Measurements from ENCODE around the gene GRIN2A. TPM values are rescaled to one million over a fixed set of nuclear protein-coding genes. Genes with fewer than 3 reads are reported as not detected.

GRIN2A gene
- total RNA-seq, 4 donors from 2014 or later: 0.32 to 3.6 (median 2.0) TPM

DNA sequence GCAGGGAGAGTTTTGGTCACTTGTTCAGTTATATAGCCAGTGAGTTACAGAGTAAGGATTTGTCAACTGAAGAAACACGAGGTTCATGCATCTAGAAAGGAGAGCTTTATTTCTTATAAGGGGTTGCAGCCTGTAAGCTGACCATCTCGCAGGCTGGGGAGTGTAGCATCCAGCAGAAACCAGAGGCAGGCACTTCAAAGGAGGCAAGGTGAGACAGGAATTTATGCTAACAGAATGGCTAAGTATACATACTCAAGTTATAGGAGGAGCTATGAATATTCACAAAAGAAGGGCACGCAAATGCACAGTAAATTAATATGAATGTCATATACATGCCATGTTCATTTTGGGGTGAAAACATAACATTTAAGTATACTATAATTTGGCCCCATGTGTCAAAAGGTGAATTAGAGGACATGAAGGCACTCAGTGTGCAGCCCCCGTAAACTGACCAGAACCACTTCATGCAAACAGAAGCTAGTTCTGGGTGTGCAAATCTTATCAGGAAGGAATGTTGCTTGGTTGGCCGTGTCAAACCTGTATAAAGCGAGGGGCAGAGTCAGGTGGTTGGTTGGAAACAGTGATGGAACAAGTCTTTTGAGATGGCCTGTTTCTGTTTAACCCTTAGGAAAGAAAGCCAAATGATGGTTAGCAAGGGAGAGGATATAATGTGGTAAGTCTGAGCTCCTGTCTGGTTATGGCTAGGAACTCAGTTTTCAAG, 97.0 kb downstream of the GRIN2A start:
- Histone ChIP-seq H3K9me3 (no peaks in the 10 kb centered on the region), H3K4me1 (peaks cover 27 to 48% (median 42%) of the 10 kb centered on the region in 4 donors), H3K27ac (replicated peaks in 1 of 4) (no peak overlapping the region), H3K27me3 (no peaks in the 10 kb centered on the region), H3K4me3 (no peak overlapping the region), H3K36me3 (no peaks in the 10 kb centered on the region)
- DNase-seq (ENCODE audit: extremely low spot score): no peak
- WGBS: 73% methylated on average over 6 of the region's 6 CpGs
- TF ChIP-seq EP300 (IDR thresholded peaks at IDR 0.05) (no peak), POLR2AphosphoS5 (IDR thresholded peaks at IDR 0.05) (no peak), POLR2A (IDR thresholded peaks at IDR 0.05; ENCODE audit: low read depth) (no peak)
- TF ChIP-seq, protein P1, sequence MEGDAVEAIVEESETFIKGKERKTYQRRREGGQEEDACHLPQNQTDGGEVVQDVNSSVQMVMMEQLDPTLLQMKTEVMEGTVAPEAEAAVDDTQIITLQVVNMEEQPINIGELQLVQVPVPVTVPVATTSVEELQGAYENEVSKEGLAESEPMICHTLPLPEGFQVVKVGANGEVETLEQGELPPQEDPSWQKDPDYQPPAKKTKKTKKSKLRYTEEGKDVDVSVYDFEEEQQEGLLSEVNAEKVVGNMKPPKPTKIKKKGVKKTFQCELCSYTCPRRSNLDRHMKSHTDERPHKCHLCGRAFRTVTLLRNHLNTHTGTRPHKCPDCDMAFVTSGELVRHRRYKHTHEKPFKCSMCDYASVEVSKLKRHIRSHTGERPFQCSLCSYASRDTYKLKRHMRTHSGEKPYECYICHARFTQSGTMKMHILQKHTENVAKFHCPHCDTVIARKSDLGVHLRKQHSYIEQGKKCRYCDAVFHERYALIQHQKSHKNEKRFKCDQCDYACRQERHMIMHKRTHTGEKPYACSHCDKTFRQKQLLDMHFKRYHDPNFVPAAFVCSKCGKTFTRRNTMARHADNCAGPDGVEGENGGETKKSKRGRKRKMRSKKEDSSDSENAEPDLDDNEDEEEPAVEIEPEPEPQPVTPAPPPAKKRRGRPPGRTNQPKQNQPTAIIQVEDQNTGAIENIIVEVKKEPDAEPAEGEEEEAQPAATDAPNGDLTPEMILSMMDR (IDR thresholded peaks at IDR 0.05): no peak
- intact Hi-C loops (cut with DNase I): no loop called here

DNA sequence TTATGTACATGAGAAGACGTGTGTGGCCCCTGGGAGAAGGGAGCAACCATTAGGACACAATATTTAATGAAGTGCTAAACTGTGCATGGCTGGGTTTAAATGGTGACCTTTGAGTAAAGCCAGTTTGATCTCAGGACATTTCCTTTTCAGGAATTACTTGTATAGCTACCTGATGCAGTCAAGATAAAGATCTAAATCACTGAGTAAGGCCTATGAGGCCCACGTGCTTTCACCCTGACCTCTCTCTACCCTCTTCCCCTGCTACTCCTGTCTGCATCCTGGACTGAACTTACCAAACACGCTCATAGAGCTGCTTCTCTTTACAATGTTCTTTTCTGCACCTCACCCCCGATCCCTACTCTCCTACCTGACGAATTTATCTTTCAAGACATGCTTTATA, 98.9 kb downstream of the GRIN2A start:
- no peaks in the 10 kb centered on the region for H3K9me3 ChIP-seq
- DNase-seq (ENCODE audit: extremely low spot score): no peak
- intact Hi-C loops (cut with DNase I): no loop called here
- no peak overlapping the region for H3K4me3 ChIP-seq
- H3K36me3 ChIP-seq: no peaks in the 10 kb centered on the region
- H3K4me1 ChIP-seq: peaks cover 32 to 63% (median 54%) of the 10 kb centered on the region in 4 donors
- TF ChIP-seq EP300 (IDR thresholded peaks at IDR 0.05): no peak
- TF ChIP-seq, protein P1 (IDR thresholded peaks at IDR 0.05): no peak
- TF ChIP-seq POLR2AphosphoS5 (IDR thresholded peaks at IDR 0.05): no peak
- no peak for TF ChIP-seq POLR2A (IDR thresholded peaks at IDR 0.05; ENCODE audit: low read depth)
- peak overlapping the region in 1 of 4 donors; percentile 20 for H3K27ac ChIP-seq (replicated peaks in 1 of 4)
- no peaks in the 10 kb centered on the region for H3K27me3 ChIP-seq
- WGBS: 73% methylated on average over 4 of the region's 5 CpGs

DNA sequence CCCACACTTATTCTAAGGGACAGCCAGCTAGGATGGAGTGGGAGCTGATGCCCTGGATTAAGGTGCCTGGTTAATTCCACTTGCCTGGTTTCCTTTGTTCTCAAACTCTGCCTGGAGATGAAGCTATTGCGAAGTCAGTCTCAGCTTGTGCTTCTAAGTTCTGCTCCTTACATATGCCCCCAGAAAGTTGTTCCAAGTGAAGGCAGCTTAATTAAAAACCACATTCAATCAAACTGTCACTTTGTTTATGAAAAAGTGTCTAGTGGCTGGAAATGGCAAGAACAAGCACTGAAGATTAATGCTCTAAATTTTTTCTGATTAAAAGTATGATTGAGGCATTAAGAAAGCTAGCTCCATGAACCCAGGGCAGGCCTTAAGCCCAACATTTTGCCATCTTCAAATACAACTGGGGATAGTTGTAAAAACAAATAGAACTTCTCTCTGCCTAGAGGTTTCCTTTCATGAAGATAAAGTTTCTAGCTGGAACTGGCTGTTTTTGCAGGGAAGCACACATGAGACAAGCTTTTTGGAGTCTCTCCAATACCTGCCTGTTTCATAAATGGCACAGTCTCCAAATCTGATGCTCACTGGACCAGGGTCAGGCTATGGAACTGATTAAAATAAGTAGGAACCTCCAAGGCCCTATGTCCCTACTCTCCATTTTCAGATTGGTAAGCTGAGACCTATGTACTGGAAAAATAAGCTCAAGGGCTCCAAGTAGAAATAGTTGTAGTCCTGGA, 100.9 kb downstream of the GRIN2A start:
- Histone ChIP-seq H3K27me3 (no peaks in the 10 kb centered on the region), H3K9me3 (no peaks in the 10 kb centered on the region), H3K36me3 (no peaks in the 10 kb centered on the region), H3K4me1 (peaks cover 25 to 48% (median 41%) of the 10 kb centered on the region in 4 donors), H3K27ac (replicated peaks in 1 of 4) (peak overlapping the region; percentile 62 to 86 (median 75)), H3K4me3 (no peak overlapping the region)
- WGBS: 40% methylated on average over 1 of the region's 1 CpG
- no peak for TF ChIP-seq EP300 (IDR thresholded peaks at IDR 0.05)
- TF ChIP-seq POLR2A (IDR thresholded peaks at IDR 0.05; ENCODE audit: low read depth): no peak
- TF ChIP-seq, protein P1 (IDR thresholded peaks at IDR 0.05): no peak
- no peak for TF ChIP-seq POLR2AphosphoS5 (IDR thresholded peaks at IDR 0.05)
- DNase-seq (ENCODE audit: extremely low spot score): no peak
- intact Hi-C loops (cut with DNase I): no loop called here

DNA sequence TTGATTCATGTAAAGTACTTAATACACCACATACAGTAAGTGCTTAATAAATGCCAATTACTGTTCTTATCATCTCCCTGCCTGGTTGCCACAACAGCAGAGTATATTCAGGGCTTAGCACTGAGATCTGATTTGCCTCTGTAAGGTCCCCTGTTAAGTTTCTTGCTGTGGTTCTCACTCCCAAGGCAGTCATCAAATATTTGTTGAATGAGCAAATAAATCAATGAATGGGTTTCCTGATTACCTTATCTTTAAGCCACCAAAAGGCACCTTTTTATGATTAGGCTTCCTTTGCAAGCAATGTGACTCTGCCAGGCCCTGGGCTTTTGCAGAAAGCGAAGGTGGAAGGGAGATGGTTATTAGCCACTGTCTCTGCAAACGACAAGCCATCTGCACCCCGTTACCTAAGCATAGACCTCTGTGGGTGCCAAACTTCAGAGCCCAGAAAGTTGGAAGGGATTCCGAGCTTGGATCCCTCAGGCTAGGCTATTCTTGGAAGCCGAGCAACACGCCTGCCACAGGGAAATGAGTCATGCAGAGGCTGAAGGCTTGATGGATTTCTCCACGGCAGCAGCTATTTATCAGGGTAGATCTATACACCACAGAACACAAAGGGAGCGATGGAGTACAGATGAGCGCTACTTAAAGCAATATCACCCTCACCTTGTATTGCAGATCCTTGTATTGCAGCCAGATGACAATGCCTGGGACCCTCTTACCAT, 102.0 kb downstream of the GRIN2A start:
- DNase-seq (ENCODE audit: extremely low spot score): no peak
- H3K27ac ChIP-seq (replicated peaks in 1 of 4): peak overlapping the region; percentile 62 to 86 (median 75)

More for the DNA sequence above, 102.0 kb downstream of the GRIN2A start:
- no peaks in the 10 kb centered on the region for H3K36me3 ChIP-seq
- no peaks in the 10 kb centered on the region for H3K9me3 ChIP-seq
- TF ChIP-seq POLR2AphosphoS5 (IDR thresholded peaks at IDR 0.05): peak; percentile 40 to 69
- no peak for TF ChIP-seq EP300 (IDR thresholded peaks at IDR 0.05)
- no peak for TF ChIP-seq POLR2A (IDR thresholded peaks at IDR 0.05; ENCODE audit: low read depth)
- TF ChIP-seq, protein P1 (IDR thresholded peaks at IDR 0.05): no peak
- intact Hi-C loops (cut with DNase I): no loop called here
- WGBS: 6% methylated on average over 9 of the region's 9 CpGs
- H3K4me3 ChIP-seq: no peak overlapping the region
- no peaks in the 10 kb centered on the region for H3K27me3 ChIP-seq
- H3K4me1 ChIP-seq: peaks cover 22 to 44% (median 39%) of the 10 kb centered on the region in 4 donors
